Measurements from ENCODE around the gene USH1C. TPM values are rescaled to one million over a fixed set of nuclear protein-coding genes. Genes with fewer than 3 reads are reported as not detected.

USH1C gene
- total RNA-seq, 1 experiment from 2014 or later = 1.0 TPM

DNA sequence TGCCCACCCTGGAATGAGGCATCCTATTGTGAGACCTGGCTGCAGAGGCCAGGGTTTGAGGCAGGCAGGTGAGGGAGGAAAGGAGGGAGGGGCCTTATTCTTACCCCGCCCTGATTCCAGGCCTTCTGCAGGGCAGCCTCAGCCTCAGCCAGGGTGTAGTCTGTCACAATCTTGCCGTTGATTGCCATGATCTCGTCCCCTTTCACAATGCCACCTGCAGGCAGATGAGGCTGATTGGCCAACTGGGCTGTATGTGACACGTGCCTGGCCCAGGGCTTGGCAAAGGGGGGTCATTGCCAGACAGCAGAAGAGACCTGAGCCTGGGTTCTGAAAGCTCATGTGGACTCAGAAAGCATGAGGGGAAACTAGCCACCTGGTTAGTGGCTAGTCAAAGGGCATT lies 46.2 kb downstream of the USH1C start:
- Histone ChIP-seq H3K4ac (ENCODE audit: low read depth, low read length) (no peak overlapping the region), H2AFZ (ENCODE audit: low read length) (no peak overlapping the region), H3K56ac (ENCODE audit: insufficient read length, low read depth, low read length) (no peak overlapping the region), H2BK12ac (ENCODE audit: insufficient read length, low read depth, low read length) (no peak overlapping the region), H3K4me1 (ENCODE audit: insufficient read depth, low read length) (no peaks in the 10 kb centered on the region; the same call in 1 of the 2 replicates), H2BK5ac (ENCODE audit: insufficient read length, low read length) (no peak overlapping the region), H3K18ac (ENCODE audit: insufficient read length, low read depth, low read length) (no peak overlapping the region), H3K23ac (ENCODE audit: insufficient read length, low read depth, low read length) (no peak overlapping the region), H2AK5ac (ENCODE audit: insufficient read length, low read length) (no peak overlapping the region), H2BK20ac (ENCODE audit: low read depth, low read length, poor library complexity, severe bottlenecking) (no peak overlapping the region), H3K79me2 (ENCODE audit: insufficient read depth, low read length) (no peaks in the 10 kb centered on the region), H3K79me1 (ENCODE audit: insufficient read depth, low read depth, low read length, poor library complexity, severe bottlenecking) (no peaks in the 10 kb centered on the region), H3K9ac (ENCODE audit: extremely low read depth, insufficient read length, low read length) (no peak overlapping the region), H3K27ac (ENCODE audit: insufficient read length, low read depth, low read length) (no peak overlapping the region), H3K23me2 (ENCODE audit: insufficient read length, low read depth, low read length, poor library complexity, severe bottlenecking) (no peaks in the 10 kb centered on the region), H4K20me1 (ENCODE audit: control insufficient read depth, insufficient read depth, insufficient read length) (no peaks in the 10 kb centered on the region), H3K14ac (ENCODE audit: insufficient read depth, low read length) (no peak overlapping the region), H2BK15ac (ENCODE audit: low read depth, low read length) (no peak overlapping the region), H3T11ph (ENCODE audit: low read length) (no peak overlapping the region), H4K8ac (replicated peaks; ENCODE audit: insufficient read length, low read depth, low read length) (no peak overlapping the region), H4K5ac (ENCODE audit: insufficient read length, low read depth, low read length) (no peak overlapping the region), H2BK120ac (ENCODE audit: low read depth, low read length, poor library complexity, severe bottlenecking) (no peak overlapping the region), H4K91ac (ENCODE audit: insufficient read length, low read depth, low read length) (no peak overlapping the region), H3K27me3 (ENCODE audit: insufficient read depth, low read length) (no peaks in the 10 kb centered on the region), H3K4me2 (ENCODE audit: insufficient read depth, insufficient read length, low read length) (no peak overlapping the region), H3K9me3 (ENCODE audit: control insufficient read depth, low read depth, low read length) (no peaks in the 10 kb centered on the region)
- TF ChIP-seq, protein P1, sequence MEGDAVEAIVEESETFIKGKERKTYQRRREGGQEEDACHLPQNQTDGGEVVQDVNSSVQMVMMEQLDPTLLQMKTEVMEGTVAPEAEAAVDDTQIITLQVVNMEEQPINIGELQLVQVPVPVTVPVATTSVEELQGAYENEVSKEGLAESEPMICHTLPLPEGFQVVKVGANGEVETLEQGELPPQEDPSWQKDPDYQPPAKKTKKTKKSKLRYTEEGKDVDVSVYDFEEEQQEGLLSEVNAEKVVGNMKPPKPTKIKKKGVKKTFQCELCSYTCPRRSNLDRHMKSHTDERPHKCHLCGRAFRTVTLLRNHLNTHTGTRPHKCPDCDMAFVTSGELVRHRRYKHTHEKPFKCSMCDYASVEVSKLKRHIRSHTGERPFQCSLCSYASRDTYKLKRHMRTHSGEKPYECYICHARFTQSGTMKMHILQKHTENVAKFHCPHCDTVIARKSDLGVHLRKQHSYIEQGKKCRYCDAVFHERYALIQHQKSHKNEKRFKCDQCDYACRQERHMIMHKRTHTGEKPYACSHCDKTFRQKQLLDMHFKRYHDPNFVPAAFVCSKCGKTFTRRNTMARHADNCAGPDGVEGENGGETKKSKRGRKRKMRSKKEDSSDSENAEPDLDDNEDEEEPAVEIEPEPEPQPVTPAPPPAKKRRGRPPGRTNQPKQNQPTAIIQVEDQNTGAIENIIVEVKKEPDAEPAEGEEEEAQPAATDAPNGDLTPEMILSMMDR (conservative IDR thresholded peaks at IDR 0.05) = no peak
- Mint-ChIP-seq H3K4me3 (no peak overlapping the region), H3K4me1 (peaks cover 7 to 10% of the 10 kb centered on the region in 2 experiments), H3K36me3 (ENCODE audit: insufficient read depth in 1 of 3, low read depth in 3 of 3) (no peaks in the 10 kb centered on the region), H3K27ac (no peak overlapping the region), H3K27me3 (ENCODE audit: low read depth) (peaks cover 19% of the 10 kb centered on the region), H3K9me3 (no peaks in the 10 kb centered on the region)
- no CpG with 5 or more reads among the region's 4 CpGs for WGBS (ENCODE audit: extremely low coverage, insufficient read length, low lambda C conversion rate)
- peak; percentile 53 for DNase-seq
